GM12878 (cell line): ENCODE results near the gene DFFB. TPM values are rescaled to one million over a fixed set of nuclear protein-coding genes. Genes with fewer than 3 reads are reported as not detected.

Source experiments
- ATAC-seq: fragments of 200-7000 bp; cut with Tn5 transposase; 3 replicates; pipeline ENCODE4 v1.9.1; 2020; ENCODE audit warnings: mild to moderate bottlenecking, moderate library complexity
- BruUV-seq: library from RNA; stranded (reverse); fragments of 400-500 nt; replicated peaks from 2 replicates; lab custom pipeline; 2021; lab: Mats Ljungman, UMichigan
- CTCF ChIA-PET: fragments of 300-600 bp; sonication (Branson Sonifier 250); formaldehyde crosslinking; extraction: SDS; loops from one replicate; lab custom pipeline; 2021; ENCODE audit warnings: inconsistent platforms; lab: Yijun Ruan, JAX
- POLR2A ChIA-PET: fragments of 350-600 bp; formaldehyde crosslinking; extraction: SDS; loops from one replicate; lab custom pipeline; 2021; ENCODE audit warnings: inconsistent platforms; lab: Charles Lee
- RAD21 ChIA-PET: fragments of 300-600 bp; sonication (Branson Sonifier 250); formaldehyde crosslinking; loops from one replicate; lab custom pipeline; 2023; ENCODE audit warnings: antibody characterized with exemption; ENCODE audit not compliant: unreplicated experiment; lab: Charles Lee
- SMC1A ChIA-PET: fragments of 300-600 bp; sonication (Branson Sonifier 250); formaldehyde crosslinking; loops from one replicate; lab custom pipeline; 2023; ENCODE audit not compliant: unreplicated experiment, uncharacterized antibody; lab: Charles Lee
- DNase-seq: peaks from one replicate; pipeline ENCODE4 v3.0.0-alpha.2; 2011; ENCODE audit warnings: low read depth, low spot score
- FAIRE-seq: peaks from 3 replicates; lab custom pipeline; 2011; peaks lifted over from hg19 to GRCh38; lab: Jason Lieb, UNC
- H2AFZ ChIP-seq: 2 replicates; pipeline ENCODE4 v1.6.0; 2011; ENCODE audit warnings: low read depth, low read length, control low read depth; ENCODE audit not compliant: control insufficient read depth
- H3K27ac ChIP-seq: 2 replicates; pipeline ENCODE4 v1.5.1; 2011; ENCODE audit warnings: control low read depth; ENCODE audit not compliant: control insufficient read depth, insufficient read depth
- H3K27me3 ChIP-seq, 2 experiments: replicated peaks in 1 of 2; 2 replicates each; pipeline versions ENCODE4 v1.6.0 to v1.6.1; 2011; ENCODE audit warnings: low read length in 1 of 2; ENCODE audit not compliant: control insufficient read depth in 2 of 2, insufficient read depth in 2 of 2
- H3K36me3 ChIP-seq, 2 experiments: 2 replicates each; pipeline ENCODE4 v1.5.1; 2011; ENCODE audit warnings: low read length in 1 of 2; ENCODE audit not compliant: control insufficient read depth in 2 of 2, insufficient read depth in 2 of 2
- H3K4me1 ChIP-seq: 2 replicates; pipeline ENCODE4 v1.6.1; 2011; ENCODE audit warnings: mild to moderate bottlenecking, low read length, moderate library complexity, mixed read lengths; ENCODE audit not compliant: control insufficient read depth, insufficient read depth
- H3K4me2 ChIP-seq: 2 replicates; pipeline ENCODE4 v1.6.0; 2011; ENCODE audit warnings: control low read depth; ENCODE audit not compliant: control insufficient read depth, insufficient read depth
- H3K4me3 ChIP-seq: fragments of 200-600 bp; sonication (generic); 2 replicates; pipeline ENCODE4 v1.5.1; 2016
- H3K79me2 ChIP-seq: 2 replicates; pipeline ENCODE4 v1.6.0; 2011; ENCODE audit warnings: low read length; ENCODE audit not compliant: control insufficient read depth, insufficient read depth
- H3K9ac ChIP-seq: 2 replicates; pipeline ENCODE4 v1.8.0; 2011; ENCODE audit warnings: low read length, control low read depth, mixed read lengths; ENCODE audit not compliant: control insufficient read depth, insufficient read depth
- H3K9me3 ChIP-seq: replicated peaks from 3 replicates; pipeline ENCODE4 v1.5.1; 2011; ENCODE audit warnings: mild to moderate bottlenecking, low read length; ENCODE audit not compliant: control insufficient read depth, insufficient read depth
- H4K20me1 ChIP-seq: 2 replicates; pipeline ENCODE4 v1.6.0; 2011; ENCODE audit not compliant: control insufficient read depth, insufficient read depth
- BACH1 ChIP-seq: fragments of 450-650 bp; IDR thresholded peaks from 2 replicates; pipeline ENCODE4 v1.6.1; 2017; ENCODE audit warnings: mild to moderate bottlenecking, borderline replicate concordance
- E2F8 ChIP-seq: fragments of 450-650 bp; IDR thresholded peaks from 2 replicates; pipeline ENCODE4 v1.6.1; 2018; ENCODE audit warnings: mild to moderate bottlenecking, low read depth, moderate library complexity; ENCODE audit not compliant: partially characterized antibody
- EP300 ChIP-seq, 2 experiments: fragments of 150-350 bp in 1 of 2; IDR thresholded peaks; 2 replicates each; pipeline ENCODE4 v1.6.1; 2011 to 2012; ENCODE audit warnings: low read depth in 2 of 2, low read length in 2 of 2, borderline replicate concordance in 1 of 2, improper control_type of control experiment in 1 of 2, inconsistent platforms in 1 of 2; ENCODE audit not compliant: control insufficient read depth in 1 of 2
- HDAC2 ChIP-seq: fragments of 200-600 bp; sonication (generic); IDR thresholded peaks from 2 replicates; pipeline ENCODE4 v1.6.1; 2017
- KLF5 ChIP-seq: fragments of 450-650 bp; IDR thresholded peaks from 2 replicates; pipeline ENCODE4 v1.6.1; 2014; ENCODE audit warnings: mild to moderate bottlenecking; ENCODE audit not compliant: partially characterized antibody
- MYC ChIP-seq: IDR thresholded peaks from 2 replicates; pipeline ENCODE4 v1.6.1; 2011; ENCODE audit warnings: mild to moderate bottlenecking, low read length, moderate library complexity, inconsistent platforms; ENCODE audit not compliant: insufficient read depth, insufficient replicate concordance, insufficient read length, severe bottlenecking
- RAD51 ChIP-seq: fragments of 450-650 bp; IDR thresholded peaks from 2 replicates; pipeline ENCODE4 v1.6.1; 2016; ENCODE audit warnings: moderate library complexity, mild to moderate bottlenecking, inconsistent platforms
- REST ChIP-seq: IDR thresholded peaks from 2 replicates; pipeline ENCODE4 v1.6.1; 2012; ENCODE audit warnings: mild to moderate bottlenecking, low read depth, low read length
- SKIL ChIP-seq: fragments of 450-650 bp; IDR thresholded peaks from 2 replicates; pipeline ENCODE4 v1.6.1; 2017; ENCODE audit warnings: mild to moderate bottlenecking, low read depth, inconsistent platforms; ENCODE audit not compliant: poor library complexity, severe bottlenecking
- SREBF1 ChIP-seq: IDR thresholded peaks from 2 replicates; pipeline ENCODE4 v1.6.1; 2012; ENCODE audit warnings: mild to moderate bottlenecking, low read length
- USF1 ChIP-seq: IDR thresholded peaks from 2 replicates; pipeline ENCODE4 v1.6.1; 2011; ENCODE audit warnings: borderline replicate concordance, low read depth, mild to moderate bottlenecking, moderate library complexity, mixed read lengths, low read length; ENCODE audit not compliant: insufficient read depth; ENCODE audit errors: extremely low read length
- ZBED1 ChIP-seq: IDR thresholded peaks from 2 replicates; pipeline ENCODE4 v1.6.1; 2016; ENCODE audit warnings: borderline replicate concordance
- ZNF384 ChIP-seq: IDR thresholded peaks from 2 replicates; pipeline ENCODE4 v1.6.1; 2012; ENCODE audit warnings: low read depth, mild to moderate bottlenecking, low read length, improper control_type of control experiment, borderline replicate concordance
- WGBS: methylation state at CpG from one replicate; pipeline ENCODE4 v1.1.6; 2016; ENCODE audit warnings: low lambda C conversion rate; ENCODE audit not compliant: insufficient replicate concordance, insufficient coverage; ENCODE audit errors: missing lambda C conversion rate; 5-methylcytosine and 5-hydroxymethylcytosine counted together
- in situ Hi-C: fragments of 300-500 bp; cut with MboI; formaldehyde crosslinking; loops from 9 replicates; pipeline ENCODE4 v1.14.3; 2018; ENCODE audit warnings: mixed read lengths
- intact Hi-C: fragments of 100-400 bp; cut with micrococcal nuclease; formaldehyde crosslinking; loops from one replicate; pipeline ENCODE4 v1.14.2; 2022; ENCODE audit not compliant: unreplicated experiment
- polyA plus RNA-seq, 11 experiments: library from polyadenylated mRNA; depleted of rRNA in 4 of 11; unstranded in 6 of 11; stranded (reverse) in 5 of 11; fragments of >200 nt; fragmentation: Nextera tagmentation in 4 of 11; fragmentation: Illumina TruSeq in 1 of 11; extraction: Ambion mirVana in 4 of 11; extraction: Trizol in 1 of 11; gene quantifications; 1 replicate in 1 of 11; 2 replicates in 10 of 11; pipeline versions ENCODE4 v1.2.1 to v1.2.3, GENCODE V29; 2011 to 2016; ENCODE audit warnings: inconsistent platforms in 2 of 11, missing spikeins in 2 of 11, low read depth in 1 of 11
- total RNA-seq, 4 experiments: library from RNA; depleted of rRNA in 3 of 4; stranded (reverse); fragments of >200 nt in 3 of 4; fragmentation: Illumina TruSeq in 1 of 4; extraction: Trizol in 1 of 4; gene quantifications; 2 replicates each; pipeline versions ENCODE4 v1.2.1 to v1.2.3, GENCODE V29; 2013 to 2021

The DFFB gene
- total and polyA plus RNA-seq, 10 of the 15 experiments (the other 5 are each of a cell fraction or from before 2014, with no cell fraction given) = 2.7 to 10.7 (median 6.5) TPM

- no peaks in the 10 kb centered on the region for H4K20me1 ChIP-seq
- H3K9me3 ChIP-seq = no peaks in the 10 kb centered on the region
- no peak overlapping the region for H3K4me3 ChIP-seq
- FAIRE-seq = no peak
- no peak for TF ChIP-seq SREBF1
- no peak for TF ChIP-seq SKIL
- no peak for TF ChIP-seq HDAC2
- TF ChIP-seq RAD51 = no peak
- no peak for TF ChIP-seq MYC
- TF ChIP-seq EP300 (IDR thresholded peaks at IDR 0.05; ENCODE audit: borderline replicate concordance in 1 of 2, control insufficient read depth in 1 of 2, low read depth in 2 of 2, low read length in 2 of 2) = no peak
- no peak for TF ChIP-seq KLF5
- TF ChIP-seq USF1 = no peak
- no peak for TF ChIP-seq BACH1
- TF ChIP-seq E2F8 = no peak
- TF ChIP-seq ZBED1 = no peak
- TF ChIP-seq ZNF384 = no peak
- TF ChIP-seq REST = no peak
- TF ChIP-seq, all 136 proteins: peak for 0
- intact Hi-C loops (no loop called here), in situ Hi-C loops (no loop called here)
- ChIA-PET CTCF (interaction anchor here (0.6 to 1.3 kb wide), 2 partner anchors 131 to 1525 kb away, joined by 3 read pairs; no protein-coding TSS in a partner anchor), RAD21 (interaction anchor here (1.3 kb wide), 1 partner anchor 49 kb away, joined by 3 read pairs; the partner anchor contains the start of genes CEP104 and DFFB), POLR2A (interaction anchor here (0.7 kb wide), 1 partner anchor 881 kb away, joined by 4 read pairs; no protein-coding TSS in a partner anchor), SMC1A (interaction anchor here (0.6 kb wide), 1 partner anchor 8 kb away, joined by 3 read pairs; no protein-coding TSS in a partner anchor)
- Histone ChIP-seq H3K79me2 (no peaks in the 10 kb centered on the region), H3K27ac (no peak overlapping the region), H3K27me3 (peaks cover 3 to 4% of the 10 kb centered on the region in 2 experiments; a peak in 3 of 4 replicates), H3K9ac (no peak overlapping the region), H3K4me1 (no peaks in the 10 kb centered on the region), H2AFZ (no peak overlapping the region), H3K4me2 (no peak overlapping the region), H3K36me3 (no peaks in the 10 kb centered on the region)
- BruUV-seq = no TSS peak
- DNase-seq = no peak
- 75% methylated on average over 11 of the region's 11 CpGs for WGBS
- no peak for ATAC-seq
Observed at GRCh38 chr1:3906672-3907020, 49.4 kb downstream of the DFFB start.
